T-helper 17 cell (primary cell): ENCODE measurements around the gene ANKRD60. TPM values are rescaled to one million over a fixed set of nuclear protein-coding genes. Genes with fewer than 3 reads are reported as not detected.

Experiments
- ATAC-seq: fragments of 150-1000 bp; cut with Tn5 transposase; 2 replicates; pipeline ENCODE4 v1.10.0; 2021; ENCODE audit warnings: mild to moderate bottlenecking, moderate library complexity
- DNase-seq, 3 donors: peaks; one replicate each; pipeline versions ENCODE4 v3.0.0 to v3.0.0-alpha.2; 2020 to 2021
- H3K9me3 ChIP-seq: one replicate; pipeline ENCODE4 v1.7.0; 2013; ENCODE audit warnings: low read length, mild to moderate bottlenecking; ENCODE audit not compliant: control insufficient read depth, poor library complexity, severe bottlenecking
- H3K27ac Mint-ChIP-seq: one replicate; pipeline ENCODE4 v1.8.0; 2022; ENCODE audit warnings: mild to moderate bottlenecking, moderate library complexity, mixed read lengths
- H3K27me3 Mint-ChIP-seq: one replicate; pipeline ENCODE4 v1.8.0; 2022; ENCODE audit warnings: mixed read lengths
- H3K36me3 Mint-ChIP-seq: one replicate; pipeline ENCODE4 v1.8.0; 2022; ENCODE audit warnings: low read depth, mixed read lengths
- H3K4me1 Mint-ChIP-seq: one replicate; pipeline ENCODE4 v1.8.0; 2022; ENCODE audit warnings: mild to moderate bottlenecking, mixed read lengths
- H3K4me3 Mint-ChIP-seq: one replicate; pipeline ENCODE4 v1.8.0; 2022; ENCODE audit warnings: mild to moderate bottlenecking, moderate library complexity, mixed read lengths
- total RNA-seq, 4 donors: library from RNA in 2 of 4; stranded (reverse) in 2 of 4; gene quantifications; one replicate each; pipeline ENCODE4 v1.2.3 and lab custom pipeline; 2022 to 2026

The ANKRD60 gene
- total RNA-seq, 2 donors from 2014 or later = not detected

DNA sequence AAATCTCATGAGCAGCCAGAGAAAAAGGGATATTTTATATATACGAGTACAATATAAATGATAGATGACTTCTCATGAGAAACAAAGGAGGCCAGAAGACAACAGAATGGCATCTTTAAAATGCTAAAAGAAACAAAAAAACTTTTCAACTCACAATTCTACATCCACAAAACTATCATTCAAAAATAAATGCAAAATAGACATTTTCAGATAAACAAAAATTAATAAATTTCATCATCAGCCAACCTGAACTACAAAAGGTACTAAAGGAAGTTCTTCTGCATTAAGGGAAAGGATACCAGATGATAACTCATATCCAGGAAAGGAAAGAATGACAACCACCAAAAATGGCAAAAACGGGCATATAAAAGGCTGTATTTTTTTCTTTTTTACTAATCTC, 27.9 kb upstream of the ANKRD60 start:
- ATAC-seq (no peak), DNase-seq (no peak)
- Mint-ChIP-seq H3K4me3 (no peak overlapping the region), H3K27me3 (no peaks in the 10 kb centered on the region), H3K27ac (peak overlapping the region; percentile 68), H3K36me3 (peaks cover 4% of the 10 kb centered on the region), H3K4me1 (peaks cover 10% of the 10 kb centered on the region)
- H3K9me3 ChIP-seq = no peaks in the 10 kb centered on the region

DNA sequence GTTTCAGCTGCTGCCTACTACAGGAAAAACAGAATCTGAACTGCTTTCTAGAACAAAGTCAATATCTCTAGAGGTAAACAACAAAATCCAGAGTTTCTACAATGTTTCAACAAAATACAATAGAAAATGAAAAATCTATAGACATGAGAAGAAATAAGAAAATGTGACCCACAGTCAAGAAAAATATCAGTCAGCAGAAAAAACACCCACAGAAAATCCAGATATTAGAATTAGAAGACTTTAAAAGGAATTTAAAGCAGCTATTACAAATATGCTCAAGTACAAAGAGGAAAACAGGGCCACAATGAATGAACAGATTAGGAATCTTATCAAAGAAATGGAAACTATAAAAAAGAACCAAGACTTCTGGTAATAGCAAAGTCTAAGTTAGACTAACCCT, 26.4 kb upstream of the ANKRD60 start:
- H3K4me1 Mint-ChIP-seq = peaks cover 13% of the 10 kb centered on the region
- H3K9me3 ChIP-seq = no peaks in the 10 kb centered on the region
- H3K36me3 Mint-ChIP-seq = peaks cover 7% of the 10 kb centered on the region
- no peak overlapping the region for H3K4me3 Mint-ChIP-seq
- H3K27ac Mint-ChIP-seq = no peak overlapping the region
- DNase-seq (no peak), ATAC-seq (no peak)
- H3K27me3 Mint-ChIP-seq = no peaks in the 10 kb centered on the region

DNA sequence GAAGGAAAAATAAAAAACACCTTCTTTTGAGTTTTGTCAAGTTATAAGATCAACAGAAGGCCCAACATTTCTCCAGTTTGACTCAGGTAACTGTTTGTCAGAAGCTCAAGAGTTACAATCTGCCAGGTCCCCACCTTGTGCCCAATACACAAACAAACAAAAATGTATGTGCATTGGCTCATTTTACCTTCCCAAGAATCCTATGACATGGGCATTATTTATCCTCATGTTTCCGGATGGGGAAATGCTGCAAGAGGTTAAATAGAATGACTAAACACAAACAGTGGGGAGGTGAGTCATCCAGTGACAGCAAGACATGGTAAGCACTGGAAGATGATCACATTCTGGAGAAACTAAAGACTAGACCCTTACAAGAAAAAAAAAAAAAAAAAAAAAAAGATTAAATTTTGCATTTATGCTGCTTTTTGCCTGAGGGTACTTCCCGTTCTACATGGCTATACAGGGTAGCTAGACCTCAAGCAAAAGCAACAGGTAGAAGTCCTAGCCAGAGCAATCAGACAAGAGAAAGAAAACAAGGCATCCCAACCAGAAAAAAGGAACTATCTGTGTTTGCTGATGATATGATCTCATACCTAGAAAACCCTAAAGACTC, 23.6 kb upstream of the ANKRD60 start:
- no peak for DNase-seq
- Mint-ChIP-seq H3K4me3 (no peak overlapping the region), H3K27me3 (no peaks in the 10 kb centered on the region), H3K4me1 (peaks cover 12% of the 10 kb centered on the region), H3K36me3 (peaks cover 7% of the 10 kb centered on the region), H3K27ac (no peak overlapping the region)
- no peak for ATAC-seq
- no peaks in the 10 kb centered on the region for H3K9me3 ChIP-seq

DNA sequence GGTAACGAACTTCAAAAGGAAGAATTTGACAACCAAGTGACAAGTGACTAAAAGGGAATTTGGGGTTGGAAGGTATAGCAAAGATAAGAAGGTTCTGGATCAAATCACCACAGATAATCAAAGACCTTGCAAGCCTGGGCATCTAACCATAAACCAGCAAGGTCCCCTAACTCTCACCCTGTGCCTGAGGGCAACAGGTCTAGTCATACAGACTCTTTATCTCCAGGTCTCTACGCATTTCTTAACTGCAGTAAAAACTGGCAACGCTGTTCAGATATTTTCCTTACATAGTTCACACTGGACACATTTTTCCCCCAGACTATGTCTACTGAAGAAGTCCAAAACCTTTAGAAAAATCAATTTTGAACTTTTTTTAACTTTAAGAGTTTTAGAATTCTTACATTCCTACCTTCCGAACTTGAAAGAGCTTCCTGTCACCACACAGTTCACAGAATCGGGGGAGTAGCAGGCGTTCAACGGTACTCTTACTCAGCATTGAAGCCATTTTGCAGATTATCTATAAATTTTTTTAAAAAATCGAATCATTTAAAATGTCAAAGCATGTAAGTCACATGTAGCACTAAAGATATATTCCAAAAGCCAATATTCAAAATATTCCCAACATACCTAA, 23.0 kb upstream of the ANKRD60 start:
- H3K27me3 Mint-ChIP-seq = no peaks in the 10 kb centered on the region
- peaks cover 4% of the 10 kb centered on the region for H3K36me3 Mint-ChIP-seq
- ATAC-seq (no peak), DNase-seq (no peak)
- no peak overlapping the region for H3K27ac Mint-ChIP-seq
- peaks cover 8% of the 10 kb centered on the region for H3K4me1 Mint-ChIP-seq
- H3K4me3 Mint-ChIP-seq = no peak overlapping the region
- no peaks in the 10 kb centered on the region for H3K9me3 ChIP-seq

DNA sequence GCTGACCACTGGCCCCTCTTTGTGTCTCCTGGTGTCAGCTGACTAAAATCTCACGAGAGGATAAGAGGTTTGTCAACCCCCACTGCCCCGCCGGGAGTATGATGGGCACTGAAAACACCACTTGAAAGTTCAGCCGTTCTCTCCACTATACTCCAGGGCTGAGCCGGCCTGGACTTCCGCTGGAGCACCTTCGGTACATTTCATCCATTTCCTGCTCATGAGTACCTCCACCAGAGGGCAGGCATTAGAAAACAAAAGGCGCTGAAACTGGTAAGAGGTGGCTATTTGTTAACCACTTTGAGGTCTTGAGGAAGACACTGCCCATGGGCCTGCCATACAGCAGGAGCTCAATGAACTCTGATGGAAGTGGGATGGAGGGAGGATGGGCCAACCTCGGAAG, 17.9 kb upstream of the ANKRD60 start:
- ATAC-seq = no peak

DNA sequence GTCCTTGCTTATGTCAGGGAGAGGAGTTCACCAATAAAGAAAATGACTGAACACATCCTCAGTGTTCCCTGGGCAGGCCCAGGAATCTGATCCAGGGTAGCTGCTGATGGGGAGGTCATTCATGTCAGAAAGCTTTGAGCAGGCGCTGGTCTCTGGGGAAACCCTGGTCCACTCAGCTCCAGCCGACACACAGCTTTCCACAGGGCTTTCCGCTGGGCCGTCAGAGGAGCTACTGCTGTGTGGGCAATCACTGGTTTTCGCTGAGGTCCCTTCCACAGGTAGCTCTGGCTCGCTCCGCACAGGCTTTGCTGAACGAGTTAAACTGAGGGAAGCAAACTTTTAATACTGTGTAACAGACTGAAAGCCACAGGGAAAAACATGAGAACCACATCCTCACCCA, 17.5 kb upstream of the ANKRD60 start:
- Mint-ChIP-seq H3K4me1 (peaks cover 4% of the 10 kb centered on the region), H3K4me3 (no peak overlapping the region), H3K27ac (no peak overlapping the region), H3K27me3 (no peaks in the 10 kb centered on the region), H3K36me3 (peaks cover 5% of the 10 kb centered on the region)
- ATAC-seq = no peak
- H3K9me3 ChIP-seq = no peaks in the 10 kb centered on the region
- no peak for DNase-seq

More for the DNA sequence above, 17.9 kb upstream of the ANKRD60 start:
- Mint-ChIP-seq H3K36me3 (peaks cover 5% of the 10 kb centered on the region), H3K4me3 (no peak overlapping the region), H3K27ac (no peak overlapping the region), H3K27me3 (no peaks in the 10 kb centered on the region), H3K4me1 (peaks cover 5% of the 10 kb centered on the region)
- no peak for DNase-seq
- no peaks in the 10 kb centered on the region for H3K9me3 ChIP-seq

DNA sequence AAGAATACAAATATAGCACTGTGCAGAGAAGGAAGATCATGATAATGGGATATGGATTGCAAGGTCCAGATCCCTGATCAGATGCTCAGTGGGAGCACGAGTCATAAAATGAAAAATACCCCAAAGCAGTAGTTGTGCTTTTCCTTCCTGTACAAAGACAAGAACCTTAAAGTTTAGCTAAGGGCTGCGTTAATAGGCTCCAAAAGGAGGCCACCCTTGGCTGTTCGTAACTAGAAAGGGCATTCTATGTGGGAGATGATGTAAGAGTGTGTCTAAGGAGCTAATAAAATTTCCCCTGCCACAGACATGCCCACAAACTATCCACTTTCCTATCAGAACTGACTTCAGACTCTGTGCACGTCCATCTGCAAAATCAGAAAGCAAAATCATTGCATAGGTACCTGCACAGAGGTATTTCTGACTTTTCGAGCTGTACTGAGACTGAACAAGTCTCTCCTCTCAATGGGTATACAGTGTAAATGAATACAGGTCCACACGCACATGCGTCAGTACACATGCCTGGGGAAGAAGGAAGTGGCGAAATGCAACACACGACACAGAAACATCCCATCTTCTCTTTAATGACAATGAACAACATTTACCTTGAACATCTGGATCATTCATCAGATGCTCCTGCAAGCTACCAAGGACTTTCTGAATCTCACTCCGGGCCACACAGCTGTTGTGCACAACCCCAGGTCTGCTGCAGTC, 16.9 kb upstream of the ANKRD60 start:
- no peak overlapping the region for H3K4me3 Mint-ChIP-seq
- H3K27me3 Mint-ChIP-seq = no peaks in the 10 kb centered on the region
- DNase-seq (no peak), ATAC-seq (no peak)
- peak overlapping the region; percentile 24 for H3K27ac Mint-ChIP-seq
- H3K36me3 Mint-ChIP-seq = peaks cover 4% of the 10 kb centered on the region
- H3K4me1 Mint-ChIP-seq = peaks cover 3% of the 10 kb centered on the region
- no peaks in the 10 kb centered on the region for H3K9me3 ChIP-seq

DNA sequence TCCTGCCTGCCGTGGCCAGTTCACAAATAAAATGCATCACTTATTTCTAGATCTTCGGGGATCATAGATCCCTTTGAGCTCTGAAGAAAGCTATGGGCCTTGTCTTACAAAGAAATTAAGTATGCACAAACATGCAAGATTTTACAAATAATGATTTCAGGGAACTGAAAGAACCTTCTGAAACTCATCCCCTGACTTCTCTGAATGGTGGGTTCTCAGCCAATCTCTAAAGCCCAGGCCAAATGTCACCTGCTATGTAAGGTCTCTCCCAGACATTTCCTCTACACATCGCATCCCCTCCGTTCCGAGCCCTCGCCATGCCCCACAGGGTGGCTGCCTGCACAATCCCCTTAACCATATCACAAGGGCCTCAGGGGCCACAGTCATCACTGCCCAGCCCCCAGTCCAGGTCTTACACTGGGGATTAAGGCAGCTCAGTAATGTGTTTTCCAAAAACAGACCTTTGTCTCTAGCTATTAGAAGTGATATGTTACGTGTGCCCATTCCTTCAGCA, 16.1 kb upstream of the ANKRD60 start:
- no peaks in the 10 kb centered on the region for H3K9me3 ChIP-seq
- DNase-seq (no peak), ATAC-seq (no peak)
- Mint-ChIP-seq H3K27ac (peak overlapping the region; percentile 24), H3K27me3 (no peaks in the 10 kb centered on the region), H3K4me1 (no peaks in the 10 kb centered on the region), H3K36me3 (peaks cover 2% of the 10 kb centered on the region), H3K4me3 (no peak overlapping the region)

DNA sequence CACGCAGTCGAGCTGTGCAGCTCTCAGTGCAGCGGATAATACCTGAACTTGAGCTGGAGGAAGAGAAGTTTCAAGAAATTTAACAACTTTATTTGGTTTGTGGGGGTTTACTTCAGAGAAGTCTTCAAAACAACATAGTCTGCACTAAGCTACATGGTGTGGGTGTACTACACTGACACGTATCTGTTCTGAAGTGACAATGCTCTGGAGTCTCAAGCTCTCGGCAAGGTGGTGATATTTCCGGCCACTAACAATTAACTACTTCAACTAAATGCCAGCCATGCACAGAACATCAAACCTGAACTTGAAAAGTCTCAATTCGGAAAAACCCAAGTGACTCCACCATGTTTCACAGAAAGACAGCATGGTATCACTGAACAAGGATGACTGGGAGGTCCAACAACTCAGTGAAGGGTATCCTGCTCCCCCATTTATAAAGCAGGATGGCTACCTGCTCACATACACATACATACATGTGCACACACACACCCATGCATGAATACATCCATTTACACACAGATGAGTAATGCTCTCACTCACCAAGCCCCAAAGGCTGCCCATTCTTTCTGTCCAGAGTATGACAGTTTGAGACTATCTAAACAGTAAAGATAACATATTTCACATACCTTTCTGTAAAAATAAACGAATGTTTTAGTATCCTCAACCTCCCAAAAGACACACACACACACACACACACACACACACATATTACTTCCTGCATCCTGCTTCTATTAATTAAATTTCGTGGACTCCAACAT, 15.4 kb upstream of the ANKRD60 start:
- Mint-ChIP-seq H3K36me3 (peaks cover 2% of the 10 kb centered on the region), H3K4me1 (no peaks in the 10 kb centered on the region), H3K27me3 (no peaks in the 10 kb centered on the region), H3K27ac (peak overlapping the region; percentile 24), H3K4me3 (no peak overlapping the region)
- DNase-seq = no peak
- H3K9me3 ChIP-seq = no peaks in the 10 kb centered on the region
- no peak for ATAC-seq

DNA sequence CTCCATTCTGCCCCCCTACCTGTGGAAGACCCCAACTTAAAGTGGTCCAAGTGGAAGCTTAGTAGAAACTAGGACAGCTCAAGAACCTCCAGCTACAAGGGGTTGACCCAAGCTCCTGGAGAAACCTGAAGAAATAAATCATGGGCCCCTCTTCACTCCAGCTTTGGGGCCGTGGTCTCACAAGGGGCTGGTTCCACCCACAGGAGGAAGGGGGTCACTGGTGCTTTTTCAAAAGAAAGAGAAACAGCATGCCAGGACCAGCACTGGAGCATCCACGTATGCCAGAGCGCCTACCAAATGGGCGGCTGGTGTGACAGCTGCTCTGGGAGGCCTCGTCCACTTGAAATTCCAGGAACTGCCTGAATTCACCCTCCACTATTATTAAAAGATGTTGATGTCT, 14.4 kb upstream of the ANKRD60 start:
- Mint-ChIP-seq H3K4me1 (no peaks in the 10 kb centered on the region), H3K27ac (no peak overlapping the region), H3K27me3 (no peaks in the 10 kb centered on the region), H3K4me3 (no peak overlapping the region), H3K36me3 (peaks cover 2% of the 10 kb centered on the region)
- ATAC-seq (no peak), DNase-seq (no peak)
- H3K9me3 ChIP-seq = no peaks in the 10 kb centered on the region

DNA sequence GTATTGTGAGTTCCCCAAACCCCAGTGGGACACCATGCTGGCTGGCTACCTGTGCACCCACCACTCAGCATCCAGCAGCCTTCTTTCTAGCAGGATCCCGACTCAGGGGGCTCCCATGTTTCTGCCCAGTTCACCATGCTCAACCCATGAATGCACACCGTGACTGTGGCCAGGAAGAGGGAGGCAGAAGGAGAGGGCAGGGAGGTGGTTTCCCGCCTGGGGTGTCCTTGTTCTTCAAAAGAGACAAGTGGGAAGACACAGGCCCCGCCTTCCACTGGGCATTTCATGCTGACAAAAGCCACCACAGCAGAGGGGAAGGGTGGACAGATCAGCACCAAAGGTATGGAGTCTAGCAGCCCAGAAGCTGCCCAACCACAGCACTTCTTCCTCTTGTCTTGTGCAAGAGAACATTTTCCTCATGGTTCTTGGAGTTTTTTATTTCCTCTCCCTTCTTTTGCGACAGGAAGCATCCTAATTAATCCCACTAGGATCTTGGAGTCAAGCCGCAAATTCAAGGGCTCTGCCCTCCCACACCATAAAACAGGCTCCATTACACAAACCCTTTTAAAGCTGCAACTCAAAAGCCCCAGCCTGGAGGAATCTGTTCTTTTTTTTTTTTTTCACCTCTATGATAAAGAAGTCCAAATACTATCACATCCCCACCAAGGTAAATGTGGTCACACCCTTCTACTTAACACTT, 13.5 kb upstream of the ANKRD60 start:
- no peak overlapping the region for H3K4me3 Mint-ChIP-seq
- H3K9me3 ChIP-seq = no peaks in the 10 kb centered on the region
- H3K4me1 Mint-ChIP-seq = peaks cover 5% of the 10 kb centered on the region
- DNase-seq (no peak), ATAC-seq (no peak)
- peaks cover 2% of the 10 kb centered on the region for H3K36me3 Mint-ChIP-seq
- no peaks in the 10 kb centered on the region for H3K27me3 Mint-ChIP-seq
- H3K27ac Mint-ChIP-seq = peak overlapping the region; percentile 19

DNA sequence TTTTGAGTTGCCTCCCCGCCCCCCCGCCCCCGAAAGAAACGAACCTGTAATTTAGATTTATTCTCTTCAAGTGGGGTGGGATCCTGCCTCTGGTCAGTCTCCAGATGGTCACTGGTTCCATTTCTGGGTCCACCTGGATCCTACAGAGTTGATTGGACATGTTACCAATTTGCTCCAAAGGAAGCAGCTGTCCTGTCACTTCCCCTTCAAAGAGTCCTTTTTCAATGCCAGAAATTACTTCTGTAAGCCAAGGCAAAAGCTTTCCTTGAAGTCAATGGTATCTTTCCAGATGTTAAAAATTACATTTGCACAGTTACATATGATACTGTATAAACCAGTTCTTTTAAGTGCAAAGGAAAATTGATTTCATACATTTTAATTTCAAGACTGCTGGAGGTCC, 12.0 kb upstream of the ANKRD60 start:
- H3K27me3 Mint-ChIP-seq = no peaks in the 10 kb centered on the region
- H3K4me1 Mint-ChIP-seq = peaks cover 5% of the 10 kb centered on the region
- H3K9me3 ChIP-seq = no peaks in the 10 kb centered on the region
- no peak overlapping the region for H3K4me3 Mint-ChIP-seq
- H3K27ac Mint-ChIP-seq = no peak overlapping the region
- no peak for ATAC-seq
- peaks cover 2% of the 10 kb centered on the region for H3K36me3 Mint-ChIP-seq
- DNase-seq = no peak

DNA sequence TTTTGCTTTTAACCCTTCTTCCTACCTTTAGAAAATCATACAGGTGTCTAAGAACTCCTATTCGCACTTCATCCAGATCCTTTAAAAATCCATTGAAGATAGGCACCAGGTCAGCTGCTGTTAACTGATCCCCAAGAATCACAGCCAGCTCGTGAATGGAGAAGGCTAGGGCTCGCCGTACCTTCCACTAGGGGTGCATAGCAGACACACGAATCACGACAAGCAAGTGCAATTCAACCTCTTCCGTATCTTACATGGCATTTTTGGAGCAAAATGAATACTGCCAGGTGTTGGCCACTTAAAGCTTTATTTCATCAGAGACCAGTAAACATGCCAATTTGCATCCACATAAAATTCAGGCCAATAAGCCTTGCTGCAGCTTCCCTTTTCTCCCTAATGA, 10.8 kb upstream of the ANKRD60 start:
- DNase-seq (no peak), ATAC-seq (no peak)
- Mint-ChIP-seq H3K4me1 (peaks cover 5% of the 10 kb centered on the region), H3K36me3 (no peaks in the 10 kb centered on the region), H3K27ac (peak overlapping the region; percentile 39), H3K4me3 (no peak overlapping the region), H3K27me3 (no peaks in the 10 kb centered on the region)
- H3K9me3 ChIP-seq = no peaks in the 10 kb centered on the region
